Right ventricle myocardium inferior (tissue), 1 donor: ENCODE measurements around the gene COL19A1. TPM values are rescaled to one million over a fixed set of nuclear protein-coding genes. Genes with fewer than 3 reads are reported as not detected.
"Not testable (repeated sequence)": the region's sequence is repeated elsewhere in the genome, so short reads cannot be mapped to it uniquely, and the experiment has no call there.

ENCODE experiments used
- ATAC-seq: fragments of 200-7000 bp; cut with Tn5 transposase; one replicate; pipeline ENCODE4 v1.9.1; 2020; ENCODE audit warnings: mild to moderate bottlenecking, moderate library complexity
- DNase-seq: peaks from one replicate; pipeline ENCODE4 v3.0.0; 2021; ENCODE audit errors: missing footprints
- intact Hi-C: fragments of 100-400 bp; cut with DNase I; formaldehyde crosslinking; loops from one replicate; pipeline ENCODE4 v1.11.0; 2022
- total RNA-seq: library from RNA; stranded (reverse); fragmentation: NEBNext Ultra II Directional; extraction: Animal tissue kit (Norgen Biotek cat#: 25700); gene quantifications from one replicate; pipeline ENCODE4 v1.2.1, GENCODE V29; 2021
- donor health status: DM: no; HTN: yes; CAD: no; lungs with severe emphysema.

COL19A1 gene
- total RNA-seq, 1 donor from 2014 or later, result 1.2 TPM

- intact Hi-C loops, ATAC-seq: not testable (repeated sequence)
Measured at GRCh38 chr6:70010339-70010738, 144.0 kb downstream of the COL19A1 start.

DNA sequence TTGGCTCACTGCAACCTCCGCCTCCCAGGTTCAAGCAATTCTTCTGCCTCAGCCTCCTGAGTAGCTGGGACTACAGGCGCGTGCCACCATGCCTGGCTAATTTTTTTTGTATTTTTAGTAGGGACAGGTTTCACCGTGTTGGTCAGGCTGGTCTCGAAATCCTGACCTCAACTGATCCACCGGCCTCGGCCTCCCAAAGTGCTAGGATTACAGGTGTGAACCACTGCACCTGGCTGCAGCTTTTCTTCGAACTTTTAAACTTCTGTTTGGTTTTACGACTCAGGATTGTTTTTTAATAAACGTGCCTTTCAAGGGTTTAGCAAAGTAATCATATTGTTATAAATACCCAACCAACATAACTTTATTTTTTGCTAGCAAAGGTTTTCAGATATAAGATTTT lies 156.8 kb downstream of the COL19A1 start:
- ATAC-seq, DNase-seq, intact Hi-C loops: not testable (repeated sequence)

More at GRCh38 chr6:70010339-70010738, 144.0 kb downstream of the COL19A1 start:
- not testable (repeated sequence) for DNase-seq

GRCh38 chr6:70028246-70028645 lies 161.9 kb downstream of the COL19A1 start:
- ATAC-seq (no peak), DNase-seq (no peak)
- intact Hi-C loops, result no loop called here

DNA sequence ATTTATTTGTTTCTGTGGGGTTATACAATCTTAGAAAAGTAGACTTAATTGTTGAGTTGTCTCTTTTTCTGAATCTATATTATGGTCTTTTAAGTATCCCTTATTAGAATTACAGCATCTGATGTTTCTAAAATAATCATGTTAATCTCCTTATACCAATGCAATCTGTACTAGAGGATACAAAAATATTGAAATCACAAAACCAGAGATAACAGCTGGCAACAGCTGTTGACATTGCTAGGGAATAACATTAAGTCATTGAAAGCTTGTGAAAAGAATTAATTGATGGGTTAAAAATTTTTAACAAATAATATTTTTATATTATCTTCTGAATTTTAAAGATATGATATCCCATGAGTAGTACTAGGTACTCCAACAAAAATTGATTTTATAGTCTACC lies 162.6 kb downstream of the COL19A1 start:
- ATAC-seq, result no peak
- intact Hi-C loops, result no loop called here
- no peak for DNase-seq

DNA sequence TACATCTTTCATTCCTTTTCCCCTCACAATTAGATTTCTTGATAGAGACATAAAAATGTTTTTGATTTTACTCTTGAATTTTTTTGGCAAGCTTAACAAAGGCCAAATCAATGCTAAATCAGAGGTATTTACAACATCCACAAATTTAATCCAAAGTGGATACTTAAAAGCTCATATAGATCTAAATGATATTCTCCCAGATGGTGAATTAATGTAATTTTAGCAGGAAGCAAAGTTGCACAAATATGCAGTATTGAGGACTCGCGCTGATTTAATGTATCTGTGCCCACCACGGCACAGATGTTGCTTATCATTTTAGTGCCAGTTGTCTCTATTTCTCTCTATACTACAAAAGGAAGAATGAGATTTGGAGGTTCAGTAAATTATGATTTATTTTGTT lies 167.4 kb downstream of the COL19A1 start:
- no peak for DNase-seq
- intact Hi-C loops, result no loop called here
- ATAC-seq, result no peak

DNA sequence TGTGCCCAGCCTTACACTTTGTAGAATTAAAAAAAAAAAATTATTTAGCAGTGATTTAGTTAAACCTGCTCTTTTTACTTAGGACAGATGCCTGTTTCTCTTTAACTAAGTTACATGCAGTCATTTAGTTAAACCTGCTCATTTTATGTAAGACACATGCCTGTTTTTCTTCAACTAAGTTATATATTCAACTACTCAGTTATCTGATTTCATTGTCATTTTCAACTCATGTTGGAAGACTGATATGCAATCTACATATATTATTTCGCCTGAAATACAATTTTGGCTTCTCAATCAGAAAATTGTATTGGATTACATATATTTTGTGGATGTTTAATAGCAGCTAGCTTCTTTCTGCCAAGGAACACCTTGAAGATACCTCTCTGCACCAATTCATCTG lies 171.1 kb downstream of the COL19A1 start:
- DNase-seq, result no peak
- no peak for ATAC-seq
- intact Hi-C loops, result no loop called here

- DNase-seq (no peak), ATAC-seq (no peak)
- intact Hi-C loops, result no loop called here
Measured at GRCh38 chr6:70040766-70041165, 174.4 kb downstream of the COL19A1 start.

DNA sequence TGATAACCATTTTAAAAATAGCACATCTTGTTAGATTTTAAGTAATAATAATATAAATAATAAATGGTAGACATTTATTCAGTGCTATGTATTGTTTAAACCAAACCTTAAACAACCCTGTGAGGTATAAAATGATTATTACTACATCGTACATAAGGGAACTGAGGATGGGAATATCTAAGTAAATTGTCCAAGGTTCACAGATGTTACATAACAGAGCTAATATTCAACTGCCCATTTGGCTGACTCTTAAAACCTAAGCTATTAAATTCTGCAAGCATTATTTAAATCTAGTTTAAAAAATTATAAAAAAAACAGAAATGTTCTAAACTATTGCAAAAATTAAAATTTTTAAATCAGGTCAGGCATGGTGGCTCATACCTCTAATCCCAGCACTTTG lies 175.1 kb downstream of the COL19A1 start:
- intact Hi-C loops, result no loop called here
- no peak for ATAC-seq
- DNase-seq, result no peak

- no peak for ATAC-seq
- DNase-seq, result no peak
- intact Hi-C loops, result no loop called here
Measured at GRCh38 chr6:70045413-70045812, 179.1 kb downstream of the COL19A1 start.

DNA sequence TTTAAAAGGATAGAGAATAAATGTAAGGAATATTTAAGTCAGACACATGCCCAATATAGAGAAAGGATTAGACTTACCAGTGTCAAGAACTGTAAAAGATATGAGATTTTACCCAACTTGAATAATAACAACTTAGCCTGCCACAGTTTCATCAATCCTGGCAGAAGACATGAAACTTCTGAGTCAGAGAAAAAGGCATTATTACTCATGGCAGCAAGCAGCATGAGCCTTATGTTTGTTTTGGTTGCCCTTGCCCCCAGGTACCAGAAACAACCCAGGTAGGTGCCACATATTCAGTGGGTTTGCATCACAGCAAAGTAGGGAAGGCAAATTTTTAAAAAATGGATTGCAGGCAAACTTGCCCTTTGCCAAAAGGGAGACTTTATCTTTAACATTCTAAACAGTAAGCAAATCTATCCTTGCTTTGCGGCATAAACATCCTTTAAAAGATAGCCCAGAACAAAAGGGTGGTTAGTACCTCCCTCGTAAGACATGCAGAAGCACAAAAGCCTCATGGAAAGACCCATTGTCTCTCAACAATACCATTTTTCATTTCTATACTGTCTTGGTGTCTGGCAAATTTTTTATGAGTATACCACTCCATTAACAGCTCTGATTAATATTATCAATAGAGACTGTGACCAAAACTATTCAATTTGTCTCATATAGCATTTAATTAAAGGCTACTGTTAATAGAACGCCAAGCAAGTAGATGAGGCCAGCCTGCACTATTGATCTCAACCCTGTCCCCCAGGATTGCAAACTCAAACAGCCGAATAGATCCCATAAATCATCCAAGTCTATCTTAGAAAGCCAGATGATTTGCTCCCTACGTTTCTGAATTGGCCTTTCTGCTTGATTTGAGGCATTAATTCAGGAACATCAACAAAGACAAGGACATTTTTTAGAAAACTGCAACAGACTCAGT lies 185.1 kb downstream of the COL19A1 start:
- DNase-seq (no peak), ATAC-seq (no peak)
- intact Hi-C loops, result no loop called here

DNA sequence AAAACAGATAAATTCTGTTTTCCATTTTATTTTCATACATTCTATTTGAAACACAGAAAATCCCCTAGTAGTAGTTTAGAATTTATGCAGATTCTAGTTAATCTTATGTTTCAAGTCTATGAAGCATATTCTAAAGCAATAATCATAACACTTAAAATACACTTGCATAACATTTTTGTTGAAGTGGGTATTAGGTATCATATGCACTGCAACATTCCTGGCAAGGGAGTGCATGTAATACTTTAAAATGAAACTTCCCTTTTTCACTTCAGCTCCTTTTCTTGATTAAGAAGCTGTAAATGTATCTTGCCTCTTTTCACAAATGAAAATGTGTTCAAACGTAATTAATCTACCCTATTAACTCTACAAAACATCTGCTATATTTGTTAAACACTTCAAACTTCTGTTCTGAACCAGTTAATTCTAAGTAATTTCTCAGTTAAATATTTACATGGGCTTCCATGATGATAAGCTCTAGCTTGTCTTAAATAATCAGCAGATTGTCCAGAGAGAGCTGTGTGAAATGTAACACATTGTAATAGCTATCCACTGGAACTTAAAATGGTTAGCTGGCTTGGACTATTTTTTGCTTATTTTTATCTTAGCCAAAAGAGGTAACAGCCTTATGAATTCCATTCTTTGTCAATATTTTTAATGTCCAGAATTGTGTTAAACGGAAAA lies 192.8 kb downstream of the COL19A1 start:
- ATAC-seq (no peak), DNase-seq (no peak)
- intact Hi-C loops, result no loop called here

- ATAC-seq, result no peak
- DNase-seq, result no peak
- intact Hi-C loops, result no loop called here
Measured at GRCh38 chr6:70060680-70061079, 194.3 kb downstream of the COL19A1 start.

DNA sequence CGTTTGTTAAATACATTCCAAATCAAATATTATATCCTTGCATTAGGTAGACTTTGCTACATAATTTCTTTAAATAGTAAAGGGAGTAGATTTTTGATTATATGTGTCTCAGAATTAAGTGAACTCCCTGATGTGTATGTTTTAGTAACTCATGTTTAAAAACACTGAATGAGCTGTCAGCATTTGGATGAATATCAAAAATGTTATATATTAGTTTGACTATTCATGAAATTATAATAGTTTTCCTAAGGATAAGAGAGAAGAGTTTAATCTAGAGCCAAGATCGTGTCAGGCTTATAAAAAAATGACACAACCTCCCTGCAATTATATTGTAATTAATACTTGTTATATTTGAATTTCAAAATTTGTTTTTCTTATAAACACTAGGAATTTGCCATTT lies 195.2 kb downstream of the COL19A1 start:
- DNase-seq (no peak), ATAC-seq (no peak)
- intact Hi-C loops, result no loop called here

- DNase-seq (no peak), ATAC-seq (no peak)
- intact Hi-C loops, result no loop called here
Measured at GRCh38 chr6:70062010-70062409, 195.7 kb downstream of the COL19A1 start.

- no peak for DNase-seq
- intact Hi-C loops, result no loop called here
- no peak for ATAC-seq
Measured at GRCh38 chr6:70072540-70073179, 206.3 kb downstream of the COL19A1 start.

- DNase-seq, result no peak
- intact Hi-C loops, result no loop called here
- no peak for ATAC-seq
Measured at GRCh38 chr6:70073637-70074036, 207.3 kb downstream of the COL19A1 start.

GRCh38 chr6:70079241-70079640 lies 212.9 kb downstream of the COL19A1 start:
- DNase-seq, result no peak
- intact Hi-C loops, result no loop called here
- no peak for ATAC-seq

GRCh38 chr6:70080443-70081070 lies 214.2 kb downstream of the COL19A1 start:
- DNase-seq (no peak), ATAC-seq (no peak)
- intact Hi-C loops, result no loop called here

DNA sequence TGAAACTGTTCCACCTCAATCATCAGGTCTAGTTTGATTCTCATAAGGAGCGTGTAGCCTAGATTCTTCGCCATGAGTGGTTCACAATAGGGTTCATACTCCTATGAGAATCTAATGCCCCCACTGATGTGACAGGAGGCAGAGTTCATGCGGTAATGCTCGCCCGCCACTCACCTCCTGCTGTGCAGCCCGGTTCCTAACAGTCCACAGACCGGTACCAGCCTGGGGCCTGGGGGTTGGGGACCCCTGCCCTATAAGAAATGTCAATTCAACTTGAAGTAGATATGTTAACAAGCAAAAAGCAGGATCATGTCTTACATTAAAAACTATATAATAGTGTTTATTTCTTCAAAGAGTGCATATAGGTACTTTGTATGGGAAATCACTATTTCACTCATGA lies 216.5 kb downstream of the COL19A1 start:
- DNase-seq (no peak), ATAC-seq (no peak)
- intact Hi-C loops, result no loop called here
